CD14-positive monocyte (primary cell): ENCODE results near the gene GPC6. TPM values are rescaled to one million over a fixed set of nuclear protein-coding genes. Genes with fewer than 3 reads are reported as not detected.

Experiments
- DNase-seq, 3 donors: peaks; one replicate each; pipeline ENCODE4 v3.0.0-alpha.2; 2011 to 2022
- H2AFZ ChIP-seq: 2 replicates; pipeline ENCODE4 v1.6.0; 2012; ENCODE audit warnings: mild to moderate bottlenecking, low read depth, low read length, inconsistent platforms; ENCODE audit not compliant: insufficient read depth, poor library complexity, severe bottlenecking
- H3K27ac ChIP-seq, 2 donors: 1 replicate in 1 of 2; 2 replicates in 1 of 2; pipeline ENCODE4 v1.5.1; 2012 to 2013; ENCODE audit warnings: low read length in 2 of 2, control low read depth in 1 of 2, inconsistent platforms in 1 of 2, low read depth in 1 of 2, mild to moderate bottlenecking in 1 of 2
- H3K27me3 ChIP-seq, 2 donors: one replicate each; pipeline versions ENCODE4 v1.6.0 to v1.6.1; 2011 to 2013; ENCODE audit warnings: low read length in 2 of 2; ENCODE audit not compliant: control insufficient read depth in 2 of 2, insufficient read depth in 2 of 2
- H3K36me3 ChIP-seq, 2 donors: replicated peaks in 1 of 2; 1 replicate in 1 of 2; 2 replicates in 1 of 2; pipeline versions ENCODE4 v1.5.1 to v1.6.1; 2012 to 2013; ENCODE audit warnings: low read length in 2 of 2, control low read depth in 1 of 2, inconsistent platforms in 1 of 2, mild to moderate bottlenecking in 1 of 2; ENCODE audit not compliant: insufficient read depth in 2 of 2, control insufficient read depth in 1 of 2
- H3K4me1 ChIP-seq, 2 donors: 1 replicate in 1 of 2; 2 replicates in 1 of 2; pipeline versions ENCODE4 v1.5.1 to v1.6.1; 2012 to 2013; ENCODE audit warnings: low read length in 2 of 2, control low read depth in 1 of 2, inconsistent platforms in 1 of 2, mild to moderate bottlenecking in 1 of 2, moderate library complexity in 1 of 2; ENCODE audit not compliant: insufficient read depth in 2 of 2, control insufficient read depth in 1 of 2
- H3K4me2 ChIP-seq: replicated peaks from 2 replicates; pipeline ENCODE3; 2012; ENCODE audit warnings: low read length, moderate library complexity, mild to moderate bottlenecking; ENCODE audit not compliant: poor library complexity, severe bottlenecking; ENCODE audit errors: extremely low read depth
- H3K4me3 ChIP-seq, 3 experiments: fragments of 200-600 bp in 1 of 3; sonication (generic) in 1 of 3; replicated peaks in 1 of 3; 1 replicate in 2 of 3; 2 replicates in 1 of 3; pipeline ENCODE4 v1.5.1; 2011 to 2013; ENCODE audit warnings: low read length in 3 of 3, mild to moderate bottlenecking in 3 of 3, control low read depth in 2 of 3, low read depth in 2 of 3, inconsistent platforms in 1 of 3, moderate library complexity in 1 of 3
- H3K79me2 ChIP-seq: 2 replicates; pipeline ENCODE4 v1.6.0; 2012; ENCODE audit warnings: mild to moderate bottlenecking, control low read depth, inconsistent platforms, low read length, moderate library complexity; ENCODE audit not compliant: insufficient read depth
- H3K9ac ChIP-seq: 2 replicates; pipeline ENCODE4 v1.6.0; 2017; ENCODE audit warnings: low read length, mild to moderate bottlenecking; ENCODE audit not compliant: insufficient read depth, poor library complexity, severe bottlenecking
- H3K9me3 ChIP-seq, 2 donors: replicated peaks in 1 of 2; 1 replicate in 1 of 2; 2 replicates in 1 of 2; pipeline versions ENCODE4 v1.5.1 to v1.6.1; 2012 to 2013; ENCODE audit warnings: low read length in 2 of 2, control low read depth in 1 of 2; ENCODE audit not compliant: control insufficient read depth in 1 of 2, insufficient read depth in 1 of 2
- H4K20me1 ChIP-seq: 2 replicates; pipeline ENCODE4 v1.6.0; 2012; ENCODE audit warnings: mild to moderate bottlenecking, low read length, control low read depth, moderate library complexity; ENCODE audit not compliant: insufficient read depth
- H3K27ac Mint-ChIP-seq, 7 donors: one replicate each; pipeline ENCODE4 v1.8.0; 2020; ENCODE audit warnings: mild to moderate bottlenecking in 7 of 7, mixed read lengths in 7 of 7, moderate library complexity in 6 of 7, inconsistent platforms in 2 of 7
- H3K27me3 Mint-ChIP-seq, 3 donors: one replicate each; pipeline ENCODE4 v1.8.0; 2021 to 2022; ENCODE audit warnings: low read depth in 3 of 3, mild to moderate bottlenecking in 3 of 3, mixed read lengths in 3 of 3, moderate library complexity in 3 of 3, inconsistent platforms in 1 of 3
- H3K36me3 Mint-ChIP-seq, 2 donors: one replicate each; pipeline ENCODE4 v1.8.0; 2020; ENCODE audit warnings: mixed read lengths in 2 of 2, inconsistent platforms in 1 of 2, mild to moderate bottlenecking in 1 of 2
- H3K4me1 Mint-ChIP-seq: one replicate; pipeline ENCODE4 v1.8.0; 2020; ENCODE audit warnings: mild to moderate bottlenecking, mixed read lengths
- H3K4me3 Mint-ChIP-seq, 2 donors: one replicate each; pipeline ENCODE4 v1.8.0; 2020; ENCODE audit warnings: mild to moderate bottlenecking in 2 of 2, mixed read lengths in 2 of 2, moderate library complexity in 1 of 2
- H3K9me3 Mint-ChIP-seq, 7 donors: one replicate each; pipeline ENCODE4 v1.8.0; 2020 to 2022; ENCODE audit warnings: mixed read lengths in 7 of 7, mild to moderate bottlenecking in 6 of 7, moderate library complexity in 6 of 7, inconsistent platforms in 2 of 7
- WGBS: methylation state at CpG from one replicate; pipeline ENCODE4 v1.1.5; 2013; ENCODE audit warnings: missing lambda C conversion rate; ENCODE audit not compliant: insufficient coverage; 5-methylcytosine and 5-hydroxymethylcytosine counted together
- intact Hi-C, 2 donors: fragments of 100-400 bp; cut with micrococcal nuclease; formaldehyde crosslinking; loops; one replicate each; pipeline versions ENCODE4 v1.15.0 to v1.15.1; 2023
- polyA plus RNA-seq, 3 donors: library from polyadenylated mRNA; depleted of rRNA in 1 of 3; unstranded in 2 of 3; stranded (reverse) in 1 of 3; fragments of 300-500 nt in 2 of 3; fragments of >200 nt in 1 of 3; fragmentation: Illumina TruSeq in 2 of 3; gene quantifications; 1 replicate in 2 of 3; 2 replicates in 1 of 3; pipeline ENCODE4 v1.2.3, GENCODE V29; 2012 to 2021
- TF ChIP-seq, protein P1 (sequence below): fragments of 200-600 bp; IDR thresholded peaks from one replicate; pipeline ENCODE4 v1.8.0; 2022; ENCODE audit warnings: antibody characterized with exemption, mild to moderate bottlenecking

The GPC6 gene
- polyA plus RNA-seq, 3 donors, result not detected

GRCh38 chr13:93467175-93467574 lies 240.6 kb downstream of the GPC6 start:
- Mint-ChIP-seq H3K36me3 (no peaks in the 10 kb centered on the region), H3K27me3 (no peaks in the 10 kb centered on the region), H3K4me3 (no peak overlapping the region), H3K9me3 (peaks cover 3 to 9% (median 6%) of the 10 kb centered on the region in 7 donors), H3K4me1 (no peaks in the 10 kb centered on the region), H3K27ac (no peak overlapping the region)
- Histone ChIP-seq H3K4me1 (no peaks in the 10 kb centered on the region), H4K20me1 (no peaks in the 10 kb centered on the region), H3K9ac (no peak overlapping the region), H2AFZ (no peak overlapping the region), H3K36me3 (no peaks in the 10 kb centered on the region), H3K4me3 (no peak overlapping the region), H3K27ac (no peak overlapping the region), H3K27me3 (no peaks in the 10 kb centered on the region), H3K79me2 (no peaks in the 10 kb centered on the region), H3K4me2 (no peak overlapping the region), H3K9me3 (peaks cover 3 to 13% of the 10 kb centered on the region in 2 donors)
- no peak for DNase-seq
- no CpG with 5 or more reads among the region's 2 CpGs for WGBS
- TF ChIP-seq, protein P1, sequence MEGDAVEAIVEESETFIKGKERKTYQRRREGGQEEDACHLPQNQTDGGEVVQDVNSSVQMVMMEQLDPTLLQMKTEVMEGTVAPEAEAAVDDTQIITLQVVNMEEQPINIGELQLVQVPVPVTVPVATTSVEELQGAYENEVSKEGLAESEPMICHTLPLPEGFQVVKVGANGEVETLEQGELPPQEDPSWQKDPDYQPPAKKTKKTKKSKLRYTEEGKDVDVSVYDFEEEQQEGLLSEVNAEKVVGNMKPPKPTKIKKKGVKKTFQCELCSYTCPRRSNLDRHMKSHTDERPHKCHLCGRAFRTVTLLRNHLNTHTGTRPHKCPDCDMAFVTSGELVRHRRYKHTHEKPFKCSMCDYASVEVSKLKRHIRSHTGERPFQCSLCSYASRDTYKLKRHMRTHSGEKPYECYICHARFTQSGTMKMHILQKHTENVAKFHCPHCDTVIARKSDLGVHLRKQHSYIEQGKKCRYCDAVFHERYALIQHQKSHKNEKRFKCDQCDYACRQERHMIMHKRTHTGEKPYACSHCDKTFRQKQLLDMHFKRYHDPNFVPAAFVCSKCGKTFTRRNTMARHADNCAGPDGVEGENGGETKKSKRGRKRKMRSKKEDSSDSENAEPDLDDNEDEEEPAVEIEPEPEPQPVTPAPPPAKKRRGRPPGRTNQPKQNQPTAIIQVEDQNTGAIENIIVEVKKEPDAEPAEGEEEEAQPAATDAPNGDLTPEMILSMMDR, result no peak
- intact Hi-C loops, result no loop called here

DNA sequence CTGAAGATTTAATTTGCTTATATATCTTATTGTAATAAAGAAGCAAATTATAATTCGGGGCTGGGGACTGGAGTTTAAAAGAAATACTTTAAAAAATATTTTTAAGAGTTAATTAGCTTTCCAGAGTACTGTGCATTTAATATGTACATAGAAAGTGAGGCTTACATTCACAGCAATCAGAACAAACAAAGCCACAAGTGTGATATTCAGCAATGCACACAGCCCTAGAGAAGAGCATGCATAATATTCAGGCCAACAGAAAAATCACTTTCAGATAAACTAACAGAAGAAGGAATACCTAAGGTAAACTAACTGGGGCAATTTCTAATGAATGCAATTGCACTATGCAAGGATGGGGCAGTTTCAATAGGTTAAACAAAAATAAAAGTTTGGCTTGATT lies 241.8 kb downstream of the GPC6 start:
- peaks cover 7 to 16% (median 10%) of the 10 kb centered on the region in 7 donors for H3K9me3 Mint-ChIP-seq
- TF ChIP-seq, protein P1, result no peak
- no CpG with 5 or more reads among the region's 1 CpG for whole genome bisulfite sequencing
- Histone ChIP-seq H3K9me3 (peaks cover 15 to 25% of the 10 kb centered on the region in 2 donors), H3K9ac (no peak overlapping the region), H4K20me1 (no peaks in the 10 kb centered on the region), H2AFZ (no peak overlapping the region), H3K4me3 (no peak overlapping the region), H3K79me2 (no peaks in the 10 kb centered on the region), H3K36me3 (no peaks in the 10 kb centered on the region), H3K27ac (no peak overlapping the region), H3K27me3 (no peaks in the 10 kb centered on the region), H3K4me2 (no peak overlapping the region), H3K4me1 (no peaks in the 10 kb centered on the region)
- intact Hi-C loops, result no loop called here
- H3K27me3 Mint-ChIP-seq, result no peaks in the 10 kb centered on the region
- no peak overlapping the region for H3K27ac Mint-ChIP-seq
- no peaks in the 10 kb centered on the region for H3K4me1 Mint-ChIP-seq
- no peak overlapping the region for H3K4me3 Mint-ChIP-seq
- no peak for DNase-seq
- no peaks in the 10 kb centered on the region for H3K36me3 Mint-ChIP-seq
